Measurements from ENCODE around the gene SSBP3. TPM values are rescaled to one million over a fixed set of nuclear protein-coding genes. Genes with fewer than 3 reads are reported as not detected.
"Not testable (repeated sequence)": the region's sequence is repeated elsewhere in the genome, so short reads cannot be mapped to it uniquely, and the experiment has no call there.

The SSBP3 gene
- total RNA-seq, 1 donor from 2014 or later: 70.7 TPM

DNA sequence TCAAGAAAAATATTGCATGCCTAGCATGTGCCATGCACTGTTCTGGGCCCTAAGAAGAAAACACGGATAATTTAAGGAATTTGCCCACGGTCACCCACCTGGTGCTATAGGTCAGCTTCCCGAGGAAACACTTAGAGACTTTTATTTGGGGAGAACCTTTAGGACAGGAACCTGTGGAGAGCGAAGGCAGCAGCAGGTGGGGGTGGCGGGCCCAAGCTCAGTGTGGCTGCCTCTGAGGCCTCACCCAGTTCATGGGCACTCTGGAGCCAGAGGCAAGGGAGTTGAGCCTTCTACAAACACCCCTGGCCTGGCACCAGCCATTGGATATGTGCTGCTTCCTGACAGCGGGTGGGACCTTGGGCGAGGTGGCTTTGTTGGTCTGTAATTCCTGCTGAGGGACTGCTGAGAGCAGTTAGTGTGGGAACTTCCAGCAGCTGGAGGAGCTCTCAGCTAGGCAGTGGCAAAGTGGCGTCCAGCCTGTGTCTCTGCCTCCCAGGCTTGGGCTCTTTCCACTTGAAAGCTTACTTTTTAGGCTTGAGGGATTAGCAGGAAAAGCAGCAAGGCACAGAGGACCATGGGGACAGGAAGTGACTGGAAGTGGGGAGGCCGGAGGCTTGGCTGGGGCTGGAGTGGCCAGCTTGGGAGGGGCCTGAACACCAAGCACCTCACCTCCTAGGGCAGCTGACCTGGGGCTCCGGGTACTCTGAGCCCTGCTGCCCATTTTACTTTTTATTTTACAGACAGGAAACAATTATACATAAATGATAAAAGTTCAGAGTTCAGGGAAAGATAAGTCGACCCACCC lies 187.1 kb downstream of the SSBP3 start:
- Histone ChIP-seq H3K4me1 (peaks cover 26% of the 10 kb centered on the region), H3K27me3 (no peaks in the 10 kb centered on the region), H3K36me3 (peaks cover 0 to 43% of the 10 kb centered on the region in 2 donors), H3K4me3 (no peak overlapping the region), H3K27ac (peak overlapping the region; percentile 34), H3K9me3 (no peaks in the 10 kb centered on the region)
- intact Hi-C loops (cut with DNase I): loop anchor here (10.0 kb wide), 1 partner anchor 266 kb away; no protein-coding TSS in a partner anchor
- no peak for DNase-seq (ENCODE audit: extremely low spot score in 2 of 2)
- TF ChIP-seq CTCF (IDR thresholded peaks at IDR 0.05) (no peak), POLR2A (IDR thresholded peaks at IDR 0.05) (no peak), POLR2AphosphoS5 (IDR thresholded peaks at IDR 0.05; ENCODE audit: insufficient read depth in 1 of 2, low read depth in 1 of 2) (no peak)

DNA sequence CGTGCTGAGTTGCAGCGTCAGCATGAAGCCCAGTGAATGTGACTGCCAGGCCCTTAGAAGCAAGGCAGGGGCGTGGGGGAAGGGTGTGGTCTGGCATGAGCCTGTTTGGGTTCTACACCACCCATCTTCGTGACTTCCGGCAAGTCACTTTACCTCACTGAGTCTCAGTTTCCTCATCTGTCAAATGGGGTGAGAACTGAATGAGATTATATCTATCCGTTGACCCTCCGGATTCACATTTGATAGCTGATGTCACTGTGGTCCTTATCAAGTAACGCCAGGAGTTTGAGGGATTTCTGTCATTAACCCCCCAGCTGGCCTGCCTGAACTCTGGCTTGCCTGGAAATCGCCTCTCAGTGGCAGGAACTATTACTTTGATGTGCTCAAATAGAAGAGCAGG lies 190.7 kb downstream of the SSBP3 start:
- Histone ChIP-seq H3K36me3 (peaks cover 0 to 79% of the 10 kb centered on the region in 2 donors), H3K27ac (no peak overlapping the region), H3K27me3 (no peaks in the 10 kb centered on the region), H3K4me1 (peaks cover 23% of the 10 kb centered on the region), H3K4me3 (no peak overlapping the region), H3K9me3 (no peaks in the 10 kb centered on the region)
- intact Hi-C loops (cut with DNase I): loop anchor here (10.0 kb wide), 1 partner anchor 269 kb away; no protein-coding TSS in a partner anchor
- TF ChIP-seq POLR2AphosphoS5 (IDR thresholded peaks at IDR 0.05; ENCODE audit: insufficient read depth in 1 of 2, low read depth in 1 of 2) (no peak), POLR2A (IDR thresholded peaks at IDR 0.05) (no peak), CTCF (IDR thresholded peaks at IDR 0.05) (no peak)
- no peak for DNase-seq (ENCODE audit: extremely low spot score in 2 of 2)

GRCh38 chr1:54212872-54213271 lies 193.3 kb downstream of the SSBP3 start:
- H3K4me3 ChIP-seq: no peak overlapping the region
- H3K27ac ChIP-seq: no peak overlapping the region
- no peak for DNase-seq (ENCODE audit: extremely low spot score in 2 of 2)
- intact Hi-C loops (cut with DNase I): loop anchor here (10.0 kb wide), 1 partner anchor 272 kb away; no protein-coding TSS in a partner anchor
- TF ChIP-seq POLR2AphosphoS5 (IDR thresholded peaks at IDR 0.05; ENCODE audit: insufficient read depth in 1 of 2, low read depth in 1 of 2) (no peak), CTCF (IDR thresholded peaks at IDR 0.05) (no peak), POLR2A (IDR thresholded peaks at IDR 0.05) (no peak)
- no peaks in the 10 kb centered on the region for H3K9me3 ChIP-seq
- H3K36me3 ChIP-seq: peaks cover 0 to 94% of the 10 kb centered on the region in 2 donors
- no peaks in the 10 kb centered on the region for H3K27me3 ChIP-seq
- H3K4me1 ChIP-seq: no peaks in the 10 kb centered on the region

- H3K4me3 ChIP-seq; DNase-seq (ENCODE audit: extremely low spot score in 2 of 2); H3K27ac ChIP-seq; H3K27me3 ChIP-seq; H3K9me3 ChIP-seq; intact Hi-C loops (cut with DNase I); H3K4me1 ChIP-seq: not testable (repeated sequence)
- peaks cover 0 to 78% of the 10 kb centered on the region in 2 donors for H3K36me3 ChIP-seq
Observed at GRCh38 chr1:54207896-54208295, 198.3 kb downstream of the SSBP3 start.

- no peaks in the 10 kb centered on the region for H3K27me3 ChIP-seq
- intact Hi-C loops (cut with DNase I): no loop called here
- TF ChIP-seq POLR2A (IDR thresholded peaks at IDR 0.05) (no peak), CTCF (IDR thresholded peaks at IDR 0.05) (no peak), POLR2AphosphoS5 (IDR thresholded peaks at IDR 0.05; ENCODE audit: insufficient read depth in 1 of 2, low read depth in 1 of 2) (no peak)
- H3K27ac ChIP-seq: no peak overlapping the region
- no peaks in the 10 kb centered on the region for H3K9me3 ChIP-seq
- H3K4me3 ChIP-seq: no peak overlapping the region
- no peak for DNase-seq (ENCODE audit: extremely low spot score in 2 of 2)
- H3K36me3 ChIP-seq: peaks cover 0 to 72% of the 10 kb centered on the region in 2 donors
- H3K4me1 ChIP-seq: peaks cover 8% of the 10 kb centered on the region
Observed at GRCh38 chr1:54207287-54207686, 198.9 kb downstream of the SSBP3 start.
